HG03066 (cell line): ENCODE measurements around the gene COL4A1.

Experiments used
- ATAC-seq: cut with Tn5 transposase; IDR thresholded peaks from one replicate; pipeline ENCODE4 v1.9.1; 2021; ENCODE audit warnings: low read depth; ENCODE audit not compliant: unreplicated experiment

COL4A1 gene

GRCh38 chr13:110244071-110244830 is 62.7 kb downstream of the COL4A1 start:
- no peak for ATAC-seq

- no peak for ATAC-seq
Observed at GRCh38 chr13:110242615-110243014, 64.3 kb downstream of the COL4A1 start.

GRCh38 chr13:110240943-110241342 is 66.0 kb downstream of the COL4A1 start:
- ATAC-seq = no peak

- ATAC-seq = no peak
Observed at GRCh38 chr13:110240352-110240751, 66.6 kb downstream of the COL4A1 start.

GRCh38 chr13:110239280-110240125 is 67.5 kb downstream of the COL4A1 start:
- no peak for ATAC-seq

- no peak for ATAC-seq
Observed at GRCh38 chr13:110238818-110239195, 68.2 kb downstream of the COL4A1 start.

GRCh38 chr13:110237875-110238817 is 68.8 kb downstream of the COL4A1 start:
- no peak for ATAC-seq

GRCh38 chr13:110236831-110237261 is 70.1 kb downstream of the COL4A1 start:
- ATAC-seq = no peak

GRCh38 chr13:110236431-110236830 is 70.5 kb downstream of the COL4A1 start:
- ATAC-seq = no peak

- ATAC-seq = no peak
Observed at GRCh38 chr13:110234532-110234931, 72.4 kb downstream of the COL4A1 start.

GRCh38 chr13:110233951-110234280 is 73.0 kb downstream of the COL4A1 start:
- ATAC-seq = no peak

- ATAC-seq = no peak
Observed at GRCh38 chr13:110233181-110233950, 73.6 kb downstream of the COL4A1 start.

GRCh38 chr13:110232756-110233155 is 74.2 kb downstream of the COL4A1 start:
- no peak for ATAC-seq

GRCh38 chr13:110232142-110232541 is 74.8 kb downstream of the COL4A1 start:
- ATAC-seq = no peak

- ATAC-seq = no peak
Observed at GRCh38 chr13:110231348-110232047, 75.5 kb downstream of the COL4A1 start.

- no peak for ATAC-seq
Observed at GRCh38 chr13:110230661-110231347, 76.2 kb downstream of the COL4A1 start.

- ATAC-seq = no peak
Observed at GRCh38 chr13:110229905-110230563, 76.9 kb downstream of the COL4A1 start.
